HFFc6 (cell line): ENCODE measurements around the gene DDX10. TPM values are rescaled to one million over a fixed set of nuclear protein-coding genes. Genes with fewer than 3 reads are reported as not detected.

Experiments used
- DNase-seq: peaks from one replicate; pipeline ENCODE4 v3.0.0-alpha.2; 2018
- H3K27ac Mint-ChIP-seq: 2 replicates; pipeline ENCODE4 v1.8.0; 2020; ENCODE audit warnings: mild to moderate bottlenecking, mixed read lengths
- H3K27me3 Mint-ChIP-seq: 2 replicates; pipeline ENCODE4 v1.8.0; 2021; ENCODE audit warnings: mild to moderate bottlenecking, moderate library complexity, mixed read lengths; ENCODE audit not compliant: insufficient read depth
- H3K36me3 Mint-ChIP-seq: 2 replicates; pipeline ENCODE4 v1.8.0; 2021; ENCODE audit warnings: low read depth, mixed read lengths
- H3K4me1 Mint-ChIP-seq: 2 replicates; pipeline ENCODE4 v1.8.0; 2020; ENCODE audit warnings: low read depth, mixed read lengths
- H3K4me3 Mint-ChIP-seq: 2 replicates; pipeline ENCODE4 v1.8.0; 2020; ENCODE audit warnings: mild to moderate bottlenecking, moderate library complexity, mixed read lengths
- H3K9me3 Mint-ChIP-seq: 2 replicates; pipeline ENCODE4 v1.8.0; 2020; ENCODE audit warnings: mild to moderate bottlenecking, mixed read lengths
- total RNA-seq, 6 experiments: library from RNA; stranded (reverse); fragmentation: NEBNext Ultra II Directional; extraction: Animal tissue kit (Norgen Biotek cat#: 25700); gene quantifications; 2 replicates in 1 of 6; 3 replicates in 5 of 6; pipeline ENCODE4 v1.2.3, GENCODE V29; 2021
- TF ChIP-seq, protein P1 (sequence below): fragments of 200-600 bp; sonication (generic); IDR thresholded peaks from 2 replicates; pipeline ENCODE4 v1.5.0; 2021; ENCODE audit warnings: antibody characterized with exemption, mild to moderate bottlenecking

Gene DDX10
- total RNA-seq, 6 experiments from 2014 or later, result 24.5 to 45.5 (median 33.5) TPM

- DNase-seq, result no peak
- Mint-ChIP-seq H3K4me3 (no peak overlapping the region), H3K4me1 (peaks cover 13% of the 10 kb centered on the region), H3K27me3 (peaks cover 2% of the 10 kb centered on the region), H3K36me3 (peaks cover 4% of the 10 kb centered on the region; the same call in 1 of the 2 replicates), H3K27ac (no peak overlapping the region), H3K9me3 (peaks cover 5% of the 10 kb centered on the region; the same call in 1 of the 2 replicates)
- TF ChIP-seq, protein P1, sequence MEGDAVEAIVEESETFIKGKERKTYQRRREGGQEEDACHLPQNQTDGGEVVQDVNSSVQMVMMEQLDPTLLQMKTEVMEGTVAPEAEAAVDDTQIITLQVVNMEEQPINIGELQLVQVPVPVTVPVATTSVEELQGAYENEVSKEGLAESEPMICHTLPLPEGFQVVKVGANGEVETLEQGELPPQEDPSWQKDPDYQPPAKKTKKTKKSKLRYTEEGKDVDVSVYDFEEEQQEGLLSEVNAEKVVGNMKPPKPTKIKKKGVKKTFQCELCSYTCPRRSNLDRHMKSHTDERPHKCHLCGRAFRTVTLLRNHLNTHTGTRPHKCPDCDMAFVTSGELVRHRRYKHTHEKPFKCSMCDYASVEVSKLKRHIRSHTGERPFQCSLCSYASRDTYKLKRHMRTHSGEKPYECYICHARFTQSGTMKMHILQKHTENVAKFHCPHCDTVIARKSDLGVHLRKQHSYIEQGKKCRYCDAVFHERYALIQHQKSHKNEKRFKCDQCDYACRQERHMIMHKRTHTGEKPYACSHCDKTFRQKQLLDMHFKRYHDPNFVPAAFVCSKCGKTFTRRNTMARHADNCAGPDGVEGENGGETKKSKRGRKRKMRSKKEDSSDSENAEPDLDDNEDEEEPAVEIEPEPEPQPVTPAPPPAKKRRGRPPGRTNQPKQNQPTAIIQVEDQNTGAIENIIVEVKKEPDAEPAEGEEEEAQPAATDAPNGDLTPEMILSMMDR, result no peak
Observed at GRCh38 chr11:108824545-108824944, 159.7 kb downstream of the DDX10 start.

DNA sequence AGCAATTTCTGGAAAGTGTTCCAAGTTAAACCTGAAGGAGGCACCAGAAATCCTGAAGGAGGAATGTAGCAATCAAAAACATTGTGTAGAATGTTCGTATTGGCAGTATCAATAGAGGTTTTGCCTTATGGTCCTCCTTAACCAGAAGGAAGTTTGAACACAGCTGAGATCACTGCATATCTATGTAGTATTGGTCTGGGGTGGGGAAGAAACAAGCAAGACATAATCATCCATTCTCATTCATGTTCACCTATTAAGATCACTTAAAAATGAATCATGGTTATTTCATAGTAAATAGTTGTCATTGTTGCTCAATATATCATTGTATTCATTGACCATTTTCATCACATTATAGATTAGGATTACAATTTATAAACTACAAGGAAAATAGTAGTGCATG lies 160.5 kb downstream of the DDX10 start:
- H3K4me3 Mint-ChIP-seq, result no peak overlapping the region
- H3K36me3 Mint-ChIP-seq, result peaks cover 9% of the 10 kb centered on the region; the same call in 1 of the 2 replicates
- peaks cover 13% of the 10 kb centered on the region for H3K4me1 Mint-ChIP-seq
- TF ChIP-seq, protein P1, result peak; percentile 30; the same call in 1 of the 2 replicates
- no peak for DNase-seq
- H3K27me3 Mint-ChIP-seq, result peaks cover 2% of the 10 kb centered on the region
- H3K27ac Mint-ChIP-seq, result no peak overlapping the region
- peaks cover 8% of the 10 kb centered on the region; the same call in 1 of the 2 replicates for H3K9me3 Mint-ChIP-seq

DNA sequence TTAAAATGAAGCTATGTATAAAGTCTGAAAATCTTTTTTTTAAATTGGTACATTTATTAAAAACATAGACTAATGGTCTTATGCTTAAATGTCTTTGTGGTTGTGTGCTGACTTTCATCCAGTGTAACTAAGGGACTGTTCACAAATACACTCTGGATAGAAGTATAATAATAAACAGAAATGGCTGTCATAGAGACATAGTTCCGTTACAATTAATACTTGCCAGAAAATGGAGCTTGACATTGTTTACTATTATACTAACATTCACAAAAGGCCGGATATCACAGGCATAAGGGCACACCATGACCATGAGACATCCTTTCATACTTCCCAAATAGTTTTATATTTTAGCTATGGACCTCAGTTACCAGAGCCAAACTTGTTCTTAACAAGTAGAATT lies 161.3 kb downstream of the DDX10 start:
- DNase-seq, result no peak
- Mint-ChIP-seq H3K4me3 (no peak overlapping the region), H3K27ac (no peak overlapping the region), H3K9me3 (peaks cover 8% of the 10 kb centered on the region; the same call in 1 of the 2 replicates), H3K27me3 (peaks cover 2% of the 10 kb centered on the region), H3K36me3 (peaks cover 9% of the 10 kb centered on the region; the same call in 1 of the 2 replicates), H3K4me1 (peaks cover 13% of the 10 kb centered on the region)
- TF ChIP-seq, protein P1, result no peak

- Mint-ChIP-seq H3K36me3 (peaks cover 8% of the 10 kb centered on the region), H3K9me3 (no peaks in the 10 kb centered on the region), H3K4me3 (no peak overlapping the region), H3K4me1 (peaks cover 14% of the 10 kb centered on the region), H3K27ac (no peak overlapping the region), H3K27me3 (no peaks in the 10 kb centered on the region)
- TF ChIP-seq, protein P1, result no peak
- no peak for DNase-seq
Observed at GRCh38 chr11:108835624-108836023, 170.8 kb downstream of the DDX10 start.

DNA sequence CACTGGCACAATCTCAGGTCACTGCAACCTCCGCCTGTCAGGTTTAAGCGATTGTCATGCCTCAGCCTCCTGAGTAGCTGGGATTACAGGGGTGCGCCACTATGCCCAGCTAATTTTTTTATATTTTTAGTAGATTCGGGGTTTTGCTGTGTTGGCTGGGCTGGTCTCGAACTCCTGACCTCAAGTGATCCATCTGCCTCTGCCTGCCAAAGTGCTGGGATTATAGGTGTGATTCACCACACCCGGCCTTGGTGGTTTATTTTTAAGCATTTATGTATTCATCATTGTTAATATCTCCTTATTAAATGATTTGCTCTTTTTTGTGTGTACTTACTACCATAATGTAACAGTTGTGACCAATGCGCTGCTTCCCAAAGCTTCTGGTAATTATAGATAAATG lies 171.7 kb downstream of the DDX10 start:
- no peaks in the 10 kb centered on the region for H3K9me3 Mint-ChIP-seq
- no peak for DNase-seq
- H3K4me3 Mint-ChIP-seq, result no peak overlapping the region
- TF ChIP-seq, protein P1, result no peak
- no peaks in the 10 kb centered on the region for H3K27me3 Mint-ChIP-seq
- no peak overlapping the region for H3K27ac Mint-ChIP-seq
- H3K4me1 Mint-ChIP-seq, result peaks cover 14% of the 10 kb centered on the region
- peaks cover 17% of the 10 kb centered on the region for H3K36me3 Mint-ChIP-seq
